ENCODE results near the gene PPM1M.

GRCh38 chr3:52221141-52221562 is 24.4 kb upstream of the PPM1M start:
- no peak for TF ChIP-seq EZH2phosphoT487 (IDR thresholded peaks at IDR 0.05; ENCODE audit: insufficient read depth, low read depth)
- TF ChIP-seq EZH2 (IDR thresholded peaks at IDR 0.05; ENCODE audit: insufficient read depth, poor library complexity, severe bottlenecking): no peak
